HepG2 (cell line): ENCODE results near the gene POGLUT3. TPM values are rescaled to one million over a fixed set of nuclear protein-coding genes. Genes with fewer than 3 reads are reported as not detected.
A peak's percentile ranks its signal among the peaks of the same experiment; 100 is the strongest.

ENCODE experiments used
- CEBPB ChIP-seq: IDR thresholded peaks from 2 replicates; pipeline ENCODE4 v1.6.1; 2011; ENCODE audit warnings: low read depth, low read length, improper control_type of control experiment, borderline replicate concordance
- CEBPG ChIP-seq: IDR thresholded peaks from 2 replicates; pipeline ENCODE4 v1.6.1; 2016
- CREB1 ChIP-seq, 2 experiments: fragments of 450-650 bp in 1 of 2; IDR thresholded peaks; 2 replicates each; pipeline ENCODE4 v1.6.1; 2016 to 2017; ENCODE audit warnings: control low read depth in 1 of 2, mild to moderate bottlenecking in 1 of 2, missing compliant biosample characterization in 1 of 2, missing genetic modification characterization in 1 of 2
- CREM ChIP-seq, 2 experiments: sonication (generic) in 1 of 2; formaldehyde crosslinking in 1 of 2; IDR thresholded peaks; 2 replicates each; pipeline versions ENCODE4 v1.4.0 to v1.6.1; 2016 to 2020; ENCODE audit warnings: antibody characterized with exemption in 1 of 2, mild to moderate bottlenecking in 1 of 2, missing genetic modification reagents in 1 of 2
- DPF2 ChIP-seq: sonication (generic); formaldehyde crosslinking; IDR thresholded peaks from 2 replicates; pipeline ENCODE4 v1.4.0; 2020; ENCODE audit warnings: mild to moderate bottlenecking, low read depth, missing genetic modification reagents, borderline replicate concordance
- DR1 ChIP-seq: sonication (generic); formaldehyde crosslinking; IDR thresholded peaks from 2 replicates; pipeline ENCODE4 v1.8.0; 2021; ENCODE audit warnings: mild to moderate bottlenecking, missing genetic modification reagents, inconsistent platforms
- MTF2 ChIP-seq: sonication (generic); formaldehyde crosslinking; IDR thresholded peaks from 2 replicates; pipeline ENCODE4 v1.5.0; 2020; ENCODE audit warnings: missing genetic modification reagents, borderline replicate concordance
- NR2C2 ChIP-seq: sonication (generic); formaldehyde crosslinking; IDR thresholded peaks from 2 replicates; pipeline ENCODE4 v1.4.0; 2020; ENCODE audit warnings: missing genetic modification reagents, mild to moderate bottlenecking, moderate library complexity, borderline replicate concordance
- PCBP1 ChIP-seq: fragments of 200-400 bp; formaldehyde crosslinking; IDR thresholded peaks from 2 replicates; pipeline ENCODE4 v1.6.1; 2017; ENCODE audit warnings: mild to moderate bottlenecking, low read depth, low read length, borderline replicate concordance
- PHF8 ChIP-seq: sonication (generic); formaldehyde crosslinking; IDR thresholded peaks from 2 replicates; pipeline ENCODE4 v1.5.0; 2020; ENCODE audit warnings: missing genetic modification reagents
- POGK ChIP-seq: sonication (generic); formaldehyde crosslinking; conservative IDR thresholded peaks from 2 replicates; pipeline ENCODE4 v1.8.0; 2022; ENCODE audit warnings: mild to moderate bottlenecking, moderate library complexity, missing genetic modification reagents
- RBFOX2 ChIP-seq: fragments of 200-400 bp; formaldehyde crosslinking; IDR thresholded peaks from 2 replicates; pipeline ENCODE4 v1.6.1; 2017; ENCODE audit warnings: low read depth, mild to moderate bottlenecking, low read length
- RFX5 ChIP-seq: IDR thresholded peaks from 2 replicates; pipeline ENCODE4 v1.6.1; 2011; ENCODE audit warnings: low read depth, low read length, improper control_type of control experiment
- RXRA ChIP-seq: sonication (generic); formaldehyde crosslinking; IDR thresholded peaks from 2 replicates; pipeline ENCODE4 v1.5.1; 2020; ENCODE audit warnings: missing genetic modification reagents
- ZBTB4 ChIP-seq: sonication (generic); formaldehyde crosslinking; IDR thresholded peaks from 2 replicates; pipeline ENCODE4 v1.4.0; 2020; ENCODE audit warnings: missing genetic modification reagents, mild to moderate bottlenecking, borderline replicate concordance
- ZC3H13 ChIP-seq: sonication (generic); formaldehyde crosslinking; IDR thresholded peaks from 2 replicates; pipeline ENCODE4 v1.8.1; 2023; ENCODE audit warnings: mild to moderate bottlenecking, missing genetic modification reagents, moderate library complexity
- ZNF460 ChIP-seq: sonication (generic); formaldehyde crosslinking; IDR thresholded peaks from 2 replicates; pipeline ENCODE4 v1.5.1; 2020; ENCODE audit warnings: missing genetic modification reagents, mild to moderate bottlenecking, borderline replicate concordance
- ZNF546 ChIP-seq: sonication (generic); formaldehyde crosslinking; conservative IDR thresholded peaks from 2 replicates; pipeline ENCODE4 v1.8.1; 2023; ENCODE audit warnings: mild to moderate bottlenecking, missing genetic modification reagents
- ZNF761 ChIP-seq: sonication (generic); formaldehyde crosslinking; conservative IDR thresholded peaks from 2 replicates; pipeline ENCODE4 v1.4.0; 2020; ENCODE audit warnings: mild to moderate bottlenecking, missing genetic modification reagents
- polyA plus RNA-seq, 8 experiments: library from polyadenylated mRNA; depleted of rRNA in 3 of 8; stranded (reverse) in 7 of 8; unstranded in 1 of 8; fragments of >200 nt; fragmentation: Illumina TruSeq in 4 of 8; extraction: Trizol in 4 of 8; gene quantifications; 2 replicates each; pipeline versions ENCODE4 v1.2.1 to v1.2.3, GENCODE V29; 2011 to 2016; ENCODE audit warnings: low read depth in 4 of 8, missing spikeins in 1 of 8, mixed read lengths in 1 of 8; ENCODE audit not compliant: insufficient read depth in 1 of 8
- total RNA-seq, 5 experiments: library from RNA; depleted of rRNA; stranded (reverse); fragments of >200 nt; fragmentation: Illumina TruSeq; extraction: Trizol; gene quantifications; 2 replicates each; pipeline ENCODE4 v1.2.3, GENCODE V29; 2016; ENCODE audit warnings: low read depth in 1 of 5
- TF ChIP-seq, protein P1 (sequence below): IDR thresholded peaks from 2 replicates; pipeline ENCODE4 v1.6.1; 2012; ENCODE audit warnings: low read depth, low read length, improper control_type of control experiment

The POGLUT3 gene
- total and polyA plus RNA-seq, 2 of the 13 experiments (the other 11 are each of a cell fraction or from before 2014, with no cell fraction given), result 14.3 to 22.0 TPM

DNA sequence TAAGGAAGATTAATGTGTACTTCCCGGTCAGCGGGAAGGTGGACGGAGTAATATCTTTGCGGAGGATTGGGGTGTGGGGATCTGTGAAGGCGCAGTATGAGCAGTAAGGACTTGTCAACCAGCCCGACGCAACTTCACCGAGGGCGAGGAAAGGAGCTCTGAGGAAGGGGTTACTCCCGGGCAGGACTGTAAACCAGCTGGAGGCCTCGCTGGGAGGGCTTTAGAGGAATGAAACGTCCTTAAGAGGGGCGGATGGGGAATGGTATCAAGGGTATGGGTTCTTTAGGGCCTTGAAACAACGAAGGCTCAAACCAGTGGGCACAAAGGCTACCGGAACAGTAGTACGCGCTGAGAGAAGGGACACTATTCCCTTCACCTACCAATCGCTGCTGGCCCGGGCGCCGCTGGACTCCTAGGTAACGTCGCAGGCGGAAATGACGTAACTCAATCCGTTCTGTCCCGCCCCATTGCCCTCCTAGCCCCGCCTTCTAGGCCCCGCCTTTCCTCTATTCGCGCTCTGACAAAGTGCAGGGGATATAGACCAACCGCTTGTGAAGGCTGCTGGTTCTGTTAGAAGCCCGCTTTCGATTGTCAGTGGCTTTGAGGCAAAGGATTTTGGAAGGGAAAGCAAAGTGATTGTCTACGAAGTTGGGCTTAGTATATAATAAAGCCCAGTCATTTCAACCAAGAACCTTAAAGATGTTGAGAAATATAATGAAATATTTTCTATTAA is 30.9 kb downstream of the POGLUT3 start, which contains the start of gene C11orf65 (continued):
- TF ChIP-seq POGK (CRISPR knock-in tag), result peak; percentile 19; the same call in 1 of the 2 replicates
- peak; percentile 88 for TF ChIP-seq PHF8 (CRISPR knock-in tag)
- 0 out of 2 replicates have a peak, but pooled peaks have one; percentile 29 for TF ChIP-seq ZNF546 (CRISPR knock-in tag)
- TF ChIP-seq PCBP1, result no peak
- 0 out of 2 replicates have a peak, but pooled peaks have one; percentile 35 for TF ChIP-seq RXRA (CRISPR knock-in tag)
- TF ChIP-seq CREB1 (IDR thresholded peaks at IDR 0.05), result peak; percentile 95
- TF ChIP-seq CREB1 (CRISPR knock-in tag; IDR thresholded peaks at IDR 0.05), result peak; percentile 97
- peak; percentile 76; the same call in 1 of the 2 replicates for TF ChIP-seq DR1 (CRISPR knock-in tag)
- peak; percentile 81; the same call in 1 of the 2 replicates for TF ChIP-seq NR2C2 (CRISPR knock-in tag)
- TF ChIP-seq CREM (IDR thresholded peaks at IDR 0.05), result peak; percentile 96
- TF ChIP-seq CREM (CRISPR knock-in tag; IDR thresholded peaks at IDR 0.05), result no peak
- peak; percentile 76 for TF ChIP-seq CEBPB
- peak; percentile 65; the same call in 1 of the 2 replicates for TF ChIP-seq ZNF761 (CRISPR knock-in tag)
- TF ChIP-seq DPF2 (CRISPR knock-in tag), result no peak
- TF ChIP-seq RBFOX2, result peak; percentile 75
- TF ChIP-seq ZC3H13 (CRISPR knock-in tag), result no peak
- TF ChIP-seq RFX5, result peak; percentile 21; the same call in 1 of the 2 replicates
- TF ChIP-seq ZNF460, result no peak
- TF ChIP-seq MTF2 (CRISPR knock-in tag), result peak; percentile 44; the same call in 1 of the 2 replicates
- TF ChIP-seq, protein P1, sequence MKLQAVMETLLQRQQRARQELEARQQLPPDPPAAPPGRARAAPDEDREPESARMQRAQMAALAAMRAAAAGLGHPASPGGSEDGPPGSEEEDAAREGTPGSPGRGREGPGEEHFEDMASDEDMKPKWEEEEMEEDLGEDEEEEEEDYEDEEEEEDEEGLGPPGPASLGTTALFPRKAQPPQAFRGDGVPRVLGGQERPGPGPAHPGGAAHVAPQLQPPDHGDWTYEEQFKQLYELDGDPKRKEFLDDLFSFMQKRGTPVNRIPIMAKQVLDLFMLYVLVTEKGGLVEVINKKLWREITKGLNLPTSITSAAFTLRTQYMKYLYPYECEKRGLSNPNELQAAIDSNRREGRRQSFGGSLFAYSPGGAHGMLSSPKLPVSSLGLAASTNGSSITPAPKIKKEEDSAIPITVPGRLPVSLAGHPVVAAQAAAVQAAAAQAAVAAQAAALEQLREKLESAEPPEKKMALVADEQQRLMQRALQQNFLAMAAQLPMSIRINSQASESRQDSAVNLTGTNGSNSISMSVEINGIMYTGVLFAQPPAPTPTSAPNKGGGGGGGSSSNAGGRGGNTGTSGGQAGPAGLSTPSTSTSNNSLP, result no peak
- TF ChIP-seq ZBTB4 (CRISPR knock-in tag), result no peak
- peak; percentile 61; the same call in 1 of the 2 replicates for TF ChIP-seq CEBPG (CRISPR knock-in tag)
